ENCODE data around the gene PLD4.

The PLD4 gene

DNA sequence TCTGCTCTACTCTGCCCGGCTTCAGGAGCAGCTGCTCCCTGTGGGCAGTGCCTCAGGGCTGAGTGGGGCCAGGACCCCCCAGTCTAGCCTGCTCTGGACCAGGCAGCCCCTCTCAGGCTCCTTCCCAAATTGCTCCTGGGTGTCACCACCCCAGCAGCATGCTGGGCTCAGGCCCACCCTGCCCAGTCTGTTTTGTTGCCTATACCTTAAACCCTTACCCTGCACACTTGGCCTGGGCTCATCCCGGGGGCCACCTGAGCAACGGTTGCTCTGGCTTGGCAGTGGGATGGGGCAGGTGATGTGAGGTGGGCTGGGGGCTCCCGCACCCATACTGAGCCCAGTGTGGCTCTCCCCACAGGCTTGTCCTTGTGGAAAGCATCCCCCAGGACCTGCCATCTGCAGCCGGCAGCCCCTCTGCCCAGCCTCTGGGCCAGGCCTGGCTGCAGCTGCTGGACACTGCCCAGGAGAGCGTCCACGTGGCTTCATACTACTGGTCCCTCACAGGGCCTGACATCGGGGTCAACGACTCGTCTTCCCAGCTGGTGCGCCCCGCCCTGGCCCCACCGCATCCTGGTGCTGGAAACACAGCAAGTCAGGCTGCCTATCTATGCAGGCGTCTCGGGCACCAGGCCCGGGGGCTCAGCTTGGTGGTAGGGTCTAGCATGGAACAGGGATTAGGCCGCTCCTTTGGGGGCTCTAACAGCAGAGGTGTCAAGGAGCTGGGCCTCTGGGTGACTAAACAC is 3.9 kb downstream of the PLD4 start:
- no peak overlapping the region for H3K4me3 ChIP-seq (replicated peaks; ENCODE audit: low read depth, low read length)
- DNase-seq (ENCODE audit: low read depth) = no peak
- TF ChIP-seq, protein P1, sequence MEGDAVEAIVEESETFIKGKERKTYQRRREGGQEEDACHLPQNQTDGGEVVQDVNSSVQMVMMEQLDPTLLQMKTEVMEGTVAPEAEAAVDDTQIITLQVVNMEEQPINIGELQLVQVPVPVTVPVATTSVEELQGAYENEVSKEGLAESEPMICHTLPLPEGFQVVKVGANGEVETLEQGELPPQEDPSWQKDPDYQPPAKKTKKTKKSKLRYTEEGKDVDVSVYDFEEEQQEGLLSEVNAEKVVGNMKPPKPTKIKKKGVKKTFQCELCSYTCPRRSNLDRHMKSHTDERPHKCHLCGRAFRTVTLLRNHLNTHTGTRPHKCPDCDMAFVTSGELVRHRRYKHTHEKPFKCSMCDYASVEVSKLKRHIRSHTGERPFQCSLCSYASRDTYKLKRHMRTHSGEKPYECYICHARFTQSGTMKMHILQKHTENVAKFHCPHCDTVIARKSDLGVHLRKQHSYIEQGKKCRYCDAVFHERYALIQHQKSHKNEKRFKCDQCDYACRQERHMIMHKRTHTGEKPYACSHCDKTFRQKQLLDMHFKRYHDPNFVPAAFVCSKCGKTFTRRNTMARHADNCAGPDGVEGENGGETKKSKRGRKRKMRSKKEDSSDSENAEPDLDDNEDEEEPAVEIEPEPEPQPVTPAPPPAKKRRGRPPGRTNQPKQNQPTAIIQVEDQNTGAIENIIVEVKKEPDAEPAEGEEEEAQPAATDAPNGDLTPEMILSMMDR (IDR thresholded peaks at IDR 0.05; ENCODE audit: low read length, missing control alignments) = no peak

DNA sequence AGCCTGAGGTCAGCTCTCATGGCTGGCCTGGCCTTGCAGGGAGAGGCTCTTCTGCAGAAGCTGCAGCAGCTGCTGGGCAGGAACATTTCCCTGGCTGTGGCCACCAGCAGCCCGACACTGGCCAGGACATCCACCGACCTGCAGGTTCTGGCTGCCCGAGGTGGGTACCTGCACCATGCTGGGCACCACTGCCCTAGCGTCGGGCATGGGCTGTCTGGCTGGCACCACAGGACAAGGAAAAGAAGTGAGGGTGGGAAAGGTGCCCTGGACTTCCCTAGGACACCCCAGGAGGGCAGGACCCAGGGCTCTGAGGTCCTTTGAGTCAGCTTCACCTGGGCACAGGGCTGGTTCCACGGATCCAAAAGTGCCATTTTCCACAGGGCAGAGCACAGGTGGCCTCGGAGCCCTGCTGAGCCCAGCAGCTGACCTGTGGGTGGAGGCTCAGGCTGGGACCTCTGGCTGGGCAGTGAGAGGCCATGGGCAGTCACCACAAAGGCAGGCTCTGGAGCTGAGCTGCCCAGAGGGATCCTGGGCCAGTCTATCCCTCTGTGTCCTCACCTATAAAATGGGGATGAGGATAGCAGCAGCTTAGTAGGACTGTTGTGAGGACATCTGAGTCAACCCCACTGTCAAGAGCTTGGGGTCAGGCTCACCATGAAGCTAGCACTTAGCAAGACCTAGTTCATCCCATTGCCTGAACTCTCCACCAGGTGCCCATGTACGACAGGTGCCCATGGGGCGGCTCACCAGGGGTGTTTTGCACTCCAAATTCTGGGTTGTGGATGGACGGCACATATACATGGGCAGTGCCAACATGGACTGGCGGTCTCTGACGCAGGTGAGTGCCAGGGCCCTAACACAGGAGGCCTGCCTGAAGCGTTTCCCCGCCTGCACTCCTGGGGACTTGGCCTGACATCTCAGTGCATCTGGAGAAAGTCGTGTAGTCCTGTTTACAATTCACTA is 4.9 kb downstream of the PLD4 start:
- no peak for DNase-seq (ENCODE audit: low read depth)
- H3K4me3 ChIP-seq (replicated peaks; ENCODE audit: low read depth, low read length) = no peak overlapping the region
- TF ChIP-seq, protein P1 (IDR thresholded peaks at IDR 0.05; ENCODE audit: low read length, missing control alignments) = no peak

GRCh38 chr14:104930526-104931303 is 6.0 kb downstream of the PLD4 start:
- TF ChIP-seq, protein P1 (IDR thresholded peaks at IDR 0.05; ENCODE audit: low read length, missing control alignments) = no peak
- no peak overlapping the region for H3K4me3 ChIP-seq (replicated peaks; ENCODE audit: low read depth, low read length)
- DNase-seq (ENCODE audit: low read depth) = no peak

- no peak overlapping the region for H3K4me3 ChIP-seq (replicated peaks; ENCODE audit: low read depth, low read length)
- TF ChIP-seq, protein P1 (IDR thresholded peaks at IDR 0.05; ENCODE audit: low read length, missing control alignments) = no peak
- DNase-seq (ENCODE audit: low read depth) = no peak
Measured at GRCh38 chr14:104931304-104931770, 6.7 kb downstream of the PLD4 start.

- TF ChIP-seq, protein P1 (IDR thresholded peaks at IDR 0.05; ENCODE audit: low read length, missing control alignments) = no peak
- H3K4me3 ChIP-seq (replicated peaks; ENCODE audit: low read depth, low read length) = no peak overlapping the region
Measured at GRCh38 chr14:104931771-104932675, 7.3 kb downstream of the PLD4 start.

More at GRCh38 chr14:104931771-104932675, 7.3 kb downstream of the PLD4 start:
- DNase-seq (ENCODE audit: low read depth) = no peak
